IMR-90 (cell line): ENCODE data around the gene IGSF10.

Experiments
- BHLHE40 ChIP-seq: fragments of 150-350 bp; IDR thresholded peaks from 2 replicates; pipeline ENCODE4 v1.6.1; 2016; ENCODE audit warnings: mild to moderate bottlenecking, low read depth, low read length
- CEBPB ChIP-seq: IDR thresholded peaks from 2 replicates; pipeline ENCODE4 v1.6.1; 2012; ENCODE audit warnings: low read depth, low read length, improper control_type of control experiment
- CHD1 ChIP-seq: IDR thresholded peaks from 2 replicates; pipeline ENCODE4 v1.6.1; 2012; ENCODE audit warnings: low read depth, low read length, improper control_type of control experiment
- CTCF ChIP-seq: conservative IDR thresholded peaks from 2 replicates; pipeline ENCODE4 v1.5.1; 2012; ENCODE audit warnings: mild to moderate bottlenecking, low read depth, low read length, improper control_type of control experiment
- FOS ChIP-seq: fragments of 150-350 bp; IDR thresholded peaks from 2 replicates; pipeline ENCODE4 v1.6.1; 2016; ENCODE audit warnings: low read depth, low read length
- MAZ ChIP-seq: IDR thresholded peaks from 2 replicates; pipeline ENCODE4 v1.6.1; 2012; ENCODE audit warnings: low read depth, mild to moderate bottlenecking, low read length, improper control_type of control experiment, moderate library complexity, borderline replicate concordance
- MXI1 ChIP-seq: IDR thresholded peaks from 2 replicates; pipeline ENCODE4 v1.6.1; 2012; ENCODE audit warnings: low read depth, mild to moderate bottlenecking, low read length, moderate library complexity, borderline replicate concordance
- NFE2L2 ChIP-seq: fragments of 150-350 bp; IDR thresholded peaks from 2 replicates; pipeline ENCODE4 v1.6.1; 2016; ENCODE audit warnings: low read depth, mild to moderate bottlenecking, low read length
- POLR2A ChIP-seq: IDR thresholded peaks from 2 replicates; pipeline ENCODE4 v1.6.1; 2012; ENCODE audit warnings: mild to moderate bottlenecking, low read depth, low read length
- RAD21 ChIP-seq: IDR thresholded peaks from 2 replicates; pipeline ENCODE4 v1.6.1; 2012; ENCODE audit warnings: low read length, improper control_type of control experiment
- RCOR1 ChIP-seq: IDR thresholded peaks from 2 replicates; pipeline ENCODE4 v1.6.1; 2012; ENCODE audit warnings: mild to moderate bottlenecking, low read length, improper control_type of control experiment; ENCODE audit not compliant: insufficient replicate concordance
- SMC3 ChIP-seq: fragments of 150-350 bp; IDR thresholded peaks from 2 replicates; pipeline ENCODE4 v1.6.1; 2016; ENCODE audit warnings: low read depth, mild to moderate bottlenecking, antibody characterized with exemption, low read length, moderate library complexity
- USF2 ChIP-seq: fragments of 150-350 bp; IDR thresholded peaks from 2 replicates; pipeline ENCODE4 v1.6.1; 2017; ENCODE audit warnings: mild to moderate bottlenecking, antibody characterized with exemption, low read length, low read depth

DNA sequence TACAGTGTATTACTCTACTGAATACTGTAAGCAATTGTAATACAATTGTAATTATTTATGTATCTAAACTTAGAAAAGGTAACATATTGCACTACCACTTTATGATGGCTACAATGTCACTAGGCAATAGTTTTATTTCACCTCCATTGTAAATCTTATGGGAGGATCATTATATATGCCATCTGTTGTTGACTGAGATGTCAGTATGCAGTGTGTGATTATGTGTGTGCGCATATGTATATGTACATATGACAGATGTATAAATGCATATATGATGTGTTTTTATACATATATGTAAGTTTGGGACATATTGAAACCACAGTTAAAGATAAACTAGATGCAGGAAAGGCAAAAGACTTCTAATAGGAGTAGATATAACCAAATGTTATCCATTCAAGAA is 8.5 kb downstream of the IGSF10 start:
- no peak for TF ChIP-seq CTCF
- no peak for TF ChIP-seq CEBPB
- no peak for TF ChIP-seq POLR2A
- TF ChIP-seq BHLHE40, result no peak
- no peak for TF ChIP-seq USF2
- TF ChIP-seq NFE2L2, result no peak
- TF ChIP-seq RAD21, result no peak
- no peak for TF ChIP-seq MXI1
- TF ChIP-seq RCOR1, result no peak
- no peak for TF ChIP-seq MAZ
- TF ChIP-seq SMC3, result no peak
- TF ChIP-seq CHD1, result no peak
- TF ChIP-seq FOS, result no peak
